SK-N-SH (cell line): ENCODE data around the gene PTPRD.

ENCODE experiments used
- EP300 ChIP-seq, 2 experiments: IDR thresholded peaks; 2 replicates each; pipeline versions ENCODE4 v1.4.0 to v1.6.1; 2012; ENCODE audit warnings: borderline replicate concordance in 1 of 2, low read depth in 1 of 2, low read length in 1 of 2
- GABPA ChIP-seq: IDR thresholded peaks from 2 replicates; pipeline ENCODE4 v1.4.0; 2012; ENCODE audit warnings: low read depth, mild to moderate bottlenecking
- RXRA ChIP-seq: IDR thresholded peaks from 2 replicates; pipeline ENCODE4 v1.4.0; 2012; ENCODE audit warnings: low read depth, mild to moderate bottlenecking, borderline replicate concordance
- TEAD4 ChIP-seq: IDR thresholded peaks from 2 replicates; pipeline ENCODE4 v1.4.0; 2012; ENCODE audit warnings: mild to moderate bottlenecking, borderline replicate concordance; ENCODE audit not compliant: insufficient read depth
- TF ChIP-seq, protein P1 (sequence below): IDR thresholded peaks from 2 replicates; pipeline ENCODE4 v1.6.1; 2012; ENCODE audit warnings: mild to moderate bottlenecking, low read depth, low read length, moderate library complexity
- TF ChIP-seq, protein P2 (sequence below): fragments of 200-600 bp; sonication (generic); IDR thresholded peaks from 2 replicates; pipeline ENCODE4 v1.6.1; 2017; ENCODE audit warnings: antibody characterized with exemption, mild to moderate bottlenecking, moderate library complexity

DNA sequence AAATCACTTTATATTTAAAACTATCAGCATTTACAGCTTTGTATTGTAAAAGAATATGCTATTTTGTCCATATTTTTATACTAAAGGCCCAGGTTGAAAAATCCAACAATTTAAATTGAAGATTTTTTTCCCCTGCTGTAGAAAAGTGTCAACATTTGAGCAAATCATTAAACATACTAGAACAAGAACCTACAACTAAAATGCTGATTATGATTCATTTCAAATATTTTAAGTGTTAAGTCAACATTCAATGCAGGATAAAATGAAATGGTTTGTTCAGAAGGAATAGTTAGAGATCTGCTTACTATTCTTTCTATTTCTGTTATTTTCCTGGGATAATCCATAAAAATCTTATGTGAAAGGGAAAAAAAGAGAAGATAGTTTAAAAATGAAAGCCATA is 1946.7 kb downstream of the PTPRD start:
- TF ChIP-seq RXRA (no peak), EP300 (IDR thresholded peaks at IDR 0.05; ENCODE audit: borderline replicate concordance in 1 of 2, low read depth in 1 of 2, low read length in 1 of 2) (no peak), GABPA (no peak), TEAD4 (no peak)
- TF ChIP-seq, protein P1, sequence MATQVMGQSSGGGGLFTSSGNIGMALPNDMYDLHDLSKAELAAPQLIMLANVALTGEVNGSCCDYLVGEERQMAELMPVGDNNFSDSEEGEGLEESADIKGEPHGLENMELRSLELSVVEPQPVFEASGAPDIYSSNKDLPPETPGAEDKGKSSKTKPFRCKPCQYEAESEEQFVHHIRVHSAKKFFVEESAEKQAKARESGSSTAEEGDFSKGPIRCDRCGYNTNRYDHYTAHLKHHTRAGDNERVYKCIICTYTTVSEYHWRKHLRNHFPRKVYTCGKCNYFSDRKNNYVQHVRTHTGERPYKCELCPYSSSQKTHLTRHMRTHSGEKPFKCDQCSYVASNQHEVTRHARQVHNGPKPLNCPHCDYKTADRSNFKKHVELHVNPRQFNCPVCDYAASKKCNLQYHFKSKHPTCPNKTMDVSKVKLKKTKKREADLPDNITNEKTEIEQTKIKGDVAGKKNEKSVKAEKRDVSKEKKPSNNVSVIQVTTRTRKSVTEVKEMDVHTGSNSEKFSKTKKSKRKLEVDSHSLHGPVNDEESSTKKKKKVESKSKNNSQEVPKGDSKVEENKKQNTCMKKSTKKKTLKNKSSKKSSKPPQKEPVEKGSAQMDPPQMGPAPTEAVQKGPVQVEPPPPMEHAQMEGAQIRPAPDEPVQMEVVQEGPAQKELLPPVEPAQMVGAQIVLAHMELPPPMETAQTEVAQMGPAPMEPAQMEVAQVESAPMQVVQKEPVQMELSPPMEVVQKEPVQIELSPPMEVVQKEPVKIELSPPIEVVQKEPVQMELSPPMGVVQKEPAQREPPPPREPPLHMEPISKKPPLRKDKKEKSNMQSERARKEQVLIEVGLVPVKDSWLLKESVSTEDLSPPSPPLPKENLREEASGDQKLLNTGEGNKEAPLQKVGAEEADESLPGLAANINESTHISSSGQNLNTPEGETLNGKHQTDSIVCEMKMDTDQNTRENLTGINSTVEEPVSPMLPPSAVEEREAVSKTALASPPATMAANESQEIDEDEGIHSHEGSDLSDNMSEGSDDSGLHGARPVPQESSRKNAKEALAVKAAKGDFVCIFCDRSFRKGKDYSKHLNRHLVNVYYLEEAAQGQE = no peak
- TF ChIP-seq, protein P2, sequence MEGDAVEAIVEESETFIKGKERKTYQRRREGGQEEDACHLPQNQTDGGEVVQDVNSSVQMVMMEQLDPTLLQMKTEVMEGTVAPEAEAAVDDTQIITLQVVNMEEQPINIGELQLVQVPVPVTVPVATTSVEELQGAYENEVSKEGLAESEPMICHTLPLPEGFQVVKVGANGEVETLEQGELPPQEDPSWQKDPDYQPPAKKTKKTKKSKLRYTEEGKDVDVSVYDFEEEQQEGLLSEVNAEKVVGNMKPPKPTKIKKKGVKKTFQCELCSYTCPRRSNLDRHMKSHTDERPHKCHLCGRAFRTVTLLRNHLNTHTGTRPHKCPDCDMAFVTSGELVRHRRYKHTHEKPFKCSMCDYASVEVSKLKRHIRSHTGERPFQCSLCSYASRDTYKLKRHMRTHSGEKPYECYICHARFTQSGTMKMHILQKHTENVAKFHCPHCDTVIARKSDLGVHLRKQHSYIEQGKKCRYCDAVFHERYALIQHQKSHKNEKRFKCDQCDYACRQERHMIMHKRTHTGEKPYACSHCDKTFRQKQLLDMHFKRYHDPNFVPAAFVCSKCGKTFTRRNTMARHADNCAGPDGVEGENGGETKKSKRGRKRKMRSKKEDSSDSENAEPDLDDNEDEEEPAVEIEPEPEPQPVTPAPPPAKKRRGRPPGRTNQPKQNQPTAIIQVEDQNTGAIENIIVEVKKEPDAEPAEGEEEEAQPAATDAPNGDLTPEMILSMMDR = no peak
